ENCODE results near the gene CSF3R. TPM values are rescaled to one million over a fixed set of nuclear protein-coding genes. Genes with fewer than 3 reads are reported as not detected.

The CSF3R gene
- total RNA-seq, 2 experiments from 2014 or later: not detected

- Histone ChIP-seq H2AFZ (ENCODE audit: low read length) (no peak overlapping the region), H3K9me2 (ENCODE audit: insufficient read depth, low read length) (no peaks in the 10 kb centered on the region), H4K20me1 (ENCODE audit: insufficient read depth, low read length) (no peaks in the 10 kb centered on the region), H3K36me3 (ENCODE audit: insufficient read depth, low read length) (no peaks in the 10 kb centered on the region), H3K79me2 (ENCODE audit: insufficient read depth, low read depth, low read length) (no peaks in the 10 kb centered on the region), H3K4me1 (ENCODE audit: insufficient read depth, low read length, poor library complexity, severe bottlenecking) (no peaks in the 10 kb centered on the region), H3K9me3 (ENCODE audit: low read length) (no peaks in the 10 kb centered on the region), H3K27ac (ENCODE audit: low read depth, low read length, poor library complexity, severe bottlenecking) (no peak overlapping the region), H3K4me3 (ENCODE audit: low read depth, low read length, poor library complexity, severe bottlenecking) (no peak overlapping the region), H3K4me2 (ENCODE audit: low read length) (no peak overlapping the region)
- no TSS peak for BruUV-seq (replicated peaks)
- POLR2A ChIA-PET: no interaction called here
- CTCF ChIA-PET (ENCODE audit: unreplicated experiment): no interaction called here
- intact Hi-C loops (cut with micrococcal nuclease; ENCODE audit: unreplicated experiment): no loop called here
- TF ChIP-seq EZH2phosphoT487 (IDR thresholded peaks at IDR 0.05; ENCODE audit: borderline replicate concordance, low read depth, low read length): no peak
- TF ChIP-seq, protein P1, sequence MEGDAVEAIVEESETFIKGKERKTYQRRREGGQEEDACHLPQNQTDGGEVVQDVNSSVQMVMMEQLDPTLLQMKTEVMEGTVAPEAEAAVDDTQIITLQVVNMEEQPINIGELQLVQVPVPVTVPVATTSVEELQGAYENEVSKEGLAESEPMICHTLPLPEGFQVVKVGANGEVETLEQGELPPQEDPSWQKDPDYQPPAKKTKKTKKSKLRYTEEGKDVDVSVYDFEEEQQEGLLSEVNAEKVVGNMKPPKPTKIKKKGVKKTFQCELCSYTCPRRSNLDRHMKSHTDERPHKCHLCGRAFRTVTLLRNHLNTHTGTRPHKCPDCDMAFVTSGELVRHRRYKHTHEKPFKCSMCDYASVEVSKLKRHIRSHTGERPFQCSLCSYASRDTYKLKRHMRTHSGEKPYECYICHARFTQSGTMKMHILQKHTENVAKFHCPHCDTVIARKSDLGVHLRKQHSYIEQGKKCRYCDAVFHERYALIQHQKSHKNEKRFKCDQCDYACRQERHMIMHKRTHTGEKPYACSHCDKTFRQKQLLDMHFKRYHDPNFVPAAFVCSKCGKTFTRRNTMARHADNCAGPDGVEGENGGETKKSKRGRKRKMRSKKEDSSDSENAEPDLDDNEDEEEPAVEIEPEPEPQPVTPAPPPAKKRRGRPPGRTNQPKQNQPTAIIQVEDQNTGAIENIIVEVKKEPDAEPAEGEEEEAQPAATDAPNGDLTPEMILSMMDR (conservative IDR thresholded peaks at IDR 0.05; ENCODE audit: low read length): no peak
- no peak for DNase-seq (ENCODE audit: low spot score)
Measured at GRCh38 chr1:36438715-36439114, 44.0 kb downstream of the CSF3R start.

DNA sequence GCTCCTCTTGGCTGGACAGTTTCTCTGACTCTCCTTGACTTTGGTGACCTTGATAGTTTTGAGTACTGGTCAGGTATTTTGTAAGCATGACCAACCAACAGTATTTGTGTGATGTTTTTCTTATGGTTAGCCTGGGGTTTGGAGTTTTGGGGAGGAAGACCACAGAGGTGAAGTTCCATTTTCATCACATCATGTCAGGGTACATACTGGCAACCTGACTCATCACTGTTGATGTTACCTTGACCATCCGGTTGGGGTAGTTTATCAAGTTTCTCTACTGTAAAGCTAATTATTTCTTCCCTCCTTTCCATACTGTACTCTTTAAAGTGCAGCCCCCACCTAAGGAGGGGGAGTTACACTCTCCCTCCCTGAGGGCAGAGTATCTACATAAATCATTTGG, 45.9 kb downstream of the CSF3R start:
- TF ChIP-seq, protein P1 (conservative IDR thresholded peaks at IDR 0.05; ENCODE audit: low read length): no peak
- no peak for TF ChIP-seq EZH2phosphoT487 (IDR thresholded peaks at IDR 0.05; ENCODE audit: borderline replicate concordance, low read depth, low read length)
- H2AFZ ChIP-seq (ENCODE audit: low read length): no peak overlapping the region
- H3K36me3 ChIP-seq (ENCODE audit: insufficient read depth, low read length): no peaks in the 10 kb centered on the region
- no peak overlapping the region for H3K4me3 ChIP-seq (ENCODE audit: low read depth, low read length, poor library complexity, severe bottlenecking)
- CTCF ChIA-PET (ENCODE audit: unreplicated experiment): no interaction called here
- no peak overlapping the region for H3K4me2 ChIP-seq (ENCODE audit: low read length)
- H4K20me1 ChIP-seq (ENCODE audit: insufficient read depth, low read length): no peaks in the 10 kb centered on the region
- DNase-seq (ENCODE audit: low spot score): no peak
- H3K9me2 ChIP-seq (ENCODE audit: insufficient read depth, low read length): no peaks in the 10 kb centered on the region
- POLR2A ChIA-PET: no interaction called here
- BruUV-seq (replicated peaks): no TSS peak
- intact Hi-C loops (cut with micrococcal nuclease; ENCODE audit: unreplicated experiment): no loop called here
- no peaks in the 10 kb centered on the region for H3K79me2 ChIP-seq (ENCODE audit: insufficient read depth, low read depth, low read length)
- H3K4me1 ChIP-seq (ENCODE audit: insufficient read depth, low read length, poor library complexity, severe bottlenecking): no peaks in the 10 kb centered on the region
- H3K9me3 ChIP-seq (ENCODE audit: low read length): no peaks in the 10 kb centered on the region
- no peak overlapping the region for H3K27ac ChIP-seq (ENCODE audit: low read depth, low read length, poor library complexity, severe bottlenecking)

GRCh38 chr1:36433102-36433501, 49.6 kb downstream of the CSF3R start:
- Histone ChIP-seq H3K79me2 (ENCODE audit: insufficient read depth, low read depth, low read length) (no peaks in the 10 kb centered on the region), H3K4me2 (ENCODE audit: low read length) (no peak overlapping the region), H3K4me3 (ENCODE audit: low read depth, low read length, poor library complexity, severe bottlenecking) (no peak overlapping the region), H3K27ac (ENCODE audit: low read depth, low read length, poor library complexity, severe bottlenecking) (no peak overlapping the region), H4K20me1 (ENCODE audit: insufficient read depth, low read length) (no peaks in the 10 kb centered on the region), H2AFZ (ENCODE audit: low read length) (no peak overlapping the region), H3K4me1 (ENCODE audit: insufficient read depth, low read length, poor library complexity, severe bottlenecking) (no peaks in the 10 kb centered on the region), H3K9me3 (ENCODE audit: low read length) (no peaks in the 10 kb centered on the region), H3K9me2 (ENCODE audit: insufficient read depth, low read length) (no peaks in the 10 kb centered on the region), H3K36me3 (ENCODE audit: insufficient read depth, low read length) (no peaks in the 10 kb centered on the region)
- no peak for TF ChIP-seq EZH2phosphoT487 (IDR thresholded peaks at IDR 0.05; ENCODE audit: borderline replicate concordance, low read depth, low read length)
- TF ChIP-seq, protein P1 (conservative IDR thresholded peaks at IDR 0.05; ENCODE audit: low read length): no peak
- ChIA-PET CTCF (ENCODE audit: unreplicated experiment) (no interaction called here), POLR2A (no interaction called here)
- no peak for DNase-seq (ENCODE audit: low spot score)
- intact Hi-C loops (cut with micrococcal nuclease; ENCODE audit: unreplicated experiment): no loop called here
- BruUV-seq (replicated peaks): no TSS peak

Data from OCI-LY7 (cell line).